C4-2B (cell line): ENCODE data around the gene SERPINE1.

ENCODE experiments used
- ZFX ChIP-seq: fragments of 450-650 bp; IDR thresholded peaks from 2 replicates; pipeline ENCODE4 v1.6.1; 2017
- TF ChIP-seq, protein P1 (sequence below): fragments of 450-650 bp; conservative IDR thresholded peaks from 2 replicates; pipeline ENCODE4 v1.5.1; 2017; ENCODE audit warnings: mild to moderate bottlenecking

DNA sequence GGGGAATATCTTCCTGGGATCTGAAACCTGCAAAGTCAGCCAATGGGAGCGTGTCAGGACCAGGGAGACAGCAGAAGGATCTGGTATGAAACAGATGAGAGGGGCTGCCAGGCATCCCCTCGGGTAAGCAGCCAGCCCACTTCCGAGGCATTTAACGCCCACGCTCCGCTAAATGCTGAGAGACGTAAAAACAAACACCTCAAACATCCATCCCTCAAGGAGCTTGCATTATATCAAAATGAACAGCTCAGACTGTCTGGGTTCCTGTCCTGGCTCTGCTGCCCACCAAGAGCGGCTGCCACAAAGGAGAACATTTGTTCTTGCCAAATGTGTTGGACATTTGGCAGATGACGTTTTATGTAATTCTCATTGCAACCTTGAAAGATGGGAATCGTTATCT, 7.0 kb upstream of the SERPINE1 start:
- TF ChIP-seq, protein P1, sequence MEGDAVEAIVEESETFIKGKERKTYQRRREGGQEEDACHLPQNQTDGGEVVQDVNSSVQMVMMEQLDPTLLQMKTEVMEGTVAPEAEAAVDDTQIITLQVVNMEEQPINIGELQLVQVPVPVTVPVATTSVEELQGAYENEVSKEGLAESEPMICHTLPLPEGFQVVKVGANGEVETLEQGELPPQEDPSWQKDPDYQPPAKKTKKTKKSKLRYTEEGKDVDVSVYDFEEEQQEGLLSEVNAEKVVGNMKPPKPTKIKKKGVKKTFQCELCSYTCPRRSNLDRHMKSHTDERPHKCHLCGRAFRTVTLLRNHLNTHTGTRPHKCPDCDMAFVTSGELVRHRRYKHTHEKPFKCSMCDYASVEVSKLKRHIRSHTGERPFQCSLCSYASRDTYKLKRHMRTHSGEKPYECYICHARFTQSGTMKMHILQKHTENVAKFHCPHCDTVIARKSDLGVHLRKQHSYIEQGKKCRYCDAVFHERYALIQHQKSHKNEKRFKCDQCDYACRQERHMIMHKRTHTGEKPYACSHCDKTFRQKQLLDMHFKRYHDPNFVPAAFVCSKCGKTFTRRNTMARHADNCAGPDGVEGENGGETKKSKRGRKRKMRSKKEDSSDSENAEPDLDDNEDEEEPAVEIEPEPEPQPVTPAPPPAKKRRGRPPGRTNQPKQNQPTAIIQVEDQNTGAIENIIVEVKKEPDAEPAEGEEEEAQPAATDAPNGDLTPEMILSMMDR = no peak
- TF ChIP-seq ZFX = no peak
